Activated CD4-positive, alpha-beta memory T cell treated with anti-CD3 and anti-CD28 coated beads for 36 hours (primary cell): ENCODE data around the gene NKPD1. TPM values are rescaled to one million over a fixed set of nuclear protein-coding genes. Genes with fewer than 3 reads are reported as not detected.
"Not testable (repeated sequence)": the region's sequence is repeated elsewhere in the genome, so short reads cannot be mapped to it uniquely, and the experiment has no call there.

ENCODE experiments used
- CTCF ChIA-PET: fragments of 350-600 bp; sonication (Branson Sonifier 250); formaldehyde crosslinking; loops from one replicate; lab custom pipeline; 2021; ENCODE audit warnings: antibody characterized with exemption, inconsistent platforms; lab: Charles Lee
- POLR2A ChIA-PET: fragments of 350-600 bp; sonication (Branson Sonifier 250); formaldehyde crosslinking; loops from one replicate; lab custom pipeline; 2021; ENCODE audit warnings: antibody characterized with exemption; lab: Charles Lee
- DNase-seq: peaks from one replicate; pipeline ENCODE4 v3.0.0-alpha.2; 2020
- H3K27ac Mint-ChIP-seq: one replicate; pipeline ENCODE4 v1.8.0; 2021; ENCODE audit warnings: mixed read lengths
- H3K27me3 Mint-ChIP-seq: one replicate; pipeline ENCODE4 v1.8.0; 2021; ENCODE audit warnings: mixed read lengths
- H3K36me3 Mint-ChIP-seq: one replicate; pipeline ENCODE4 v1.8.0; 2021; ENCODE audit warnings: mixed read lengths
- H3K4me1 Mint-ChIP-seq: one replicate; pipeline ENCODE4 v1.8.0; 2021; ENCODE audit warnings: low read depth, mixed read lengths
- H3K4me3 Mint-ChIP-seq: one replicate; pipeline ENCODE4 v1.8.0; 2021; ENCODE audit warnings: mild to moderate bottlenecking, mixed read lengths
- H3K9me3 Mint-ChIP-seq: one replicate; pipeline ENCODE4 v1.8.0; 2021; ENCODE audit warnings: mixed read lengths
- intact Hi-C: fragments of 100-400 bp; cut with micrococcal nuclease; formaldehyde crosslinking; loops from one replicate; pipeline ENCODE4 v1.15.1; 2023
- total RNA-seq, 2 experiments: library from RNA; stranded (reverse); gene quantifications; one replicate each; pipeline ENCODE4 v1.2.3, GENCODE V29; 2021

NKPD1 gene
- total RNA-seq, 2 experiments from 2014 or later, result 0.10 to 0.22 TPM

DNA sequence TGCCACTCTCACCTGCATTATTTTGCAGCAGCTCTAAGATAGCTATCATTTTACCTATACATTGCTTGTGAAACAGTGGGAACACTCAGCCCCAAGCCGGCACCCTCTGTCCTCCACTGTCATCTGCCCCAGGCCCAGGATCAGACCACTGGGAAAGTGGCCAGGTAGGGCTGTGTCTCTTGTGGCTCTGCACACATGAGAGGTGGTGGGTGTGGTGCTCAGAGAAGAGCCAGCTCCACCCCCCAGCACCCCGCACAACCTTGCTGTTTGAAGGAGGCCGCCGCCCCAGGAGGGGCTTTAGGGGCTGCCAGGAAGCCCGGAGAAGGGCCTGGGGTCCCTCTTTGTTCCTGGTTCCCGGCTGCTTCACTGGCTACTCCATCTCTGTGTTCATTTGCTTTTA, 41.2 kb downstream of the NKPD1 start:
- H3K36me3 Mint-ChIP-seq, result no peaks in the 10 kb centered on the region
- H3K9me3 Mint-ChIP-seq, result no peaks in the 10 kb centered on the region
- H3K4me3 Mint-ChIP-seq, result no peak overlapping the region
- ChIA-PET CTCF (interaction anchor here (1.5 kb wide), 1 partner anchor 220 kb away, joined by 4 read pairs; no protein-coding TSS in a partner anchor), POLR2A (no interaction called here)
- no peaks in the 10 kb centered on the region for H3K27me3 Mint-ChIP-seq
- intact Hi-C loops, result no loop called here
- DNase-seq, result no peak
- H3K27ac Mint-ChIP-seq, result no peak overlapping the region
- peaks cover 54% of the 10 kb centered on the region for H3K4me1 Mint-ChIP-seq

DNA sequence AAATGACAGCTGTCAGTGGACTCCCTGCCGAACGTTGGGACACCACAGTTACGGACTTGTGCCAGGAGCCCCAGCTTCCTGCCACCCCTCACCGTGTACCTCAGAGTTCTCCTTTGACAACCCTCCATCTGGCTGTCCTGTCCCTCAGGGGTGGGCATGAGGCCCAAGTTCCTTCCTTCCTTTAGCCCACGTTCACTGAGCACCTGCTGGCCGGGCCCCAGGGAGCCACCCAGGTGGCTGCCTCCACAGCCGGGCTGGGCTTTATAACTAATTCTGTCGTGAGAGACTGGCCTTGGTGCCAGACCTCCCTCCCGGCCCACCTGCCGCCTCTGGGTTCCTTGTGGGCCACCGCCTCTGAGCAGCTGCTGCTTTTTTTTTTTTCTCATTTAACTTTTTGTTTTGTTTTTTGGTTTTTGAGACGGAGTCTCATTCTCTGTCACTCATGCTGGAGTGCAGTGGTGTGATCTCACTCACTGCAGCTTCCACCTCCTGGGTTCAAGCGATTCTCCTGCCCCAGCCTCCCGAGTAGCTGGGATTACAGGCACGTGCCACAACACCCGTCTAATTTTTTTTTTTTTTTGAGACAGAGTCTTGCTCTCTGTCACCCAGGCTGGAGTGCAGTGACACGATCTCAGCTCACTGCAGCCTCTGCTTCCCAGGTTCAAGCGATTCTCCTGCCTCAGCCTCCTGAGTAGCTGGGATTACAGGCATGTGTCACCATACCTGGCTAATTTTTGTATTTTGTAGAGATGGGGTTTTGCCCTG, 42.0 kb downstream of the NKPD1 start:
- H3K27me3 Mint-ChIP-seq, H3K4me3 Mint-ChIP-seq, H3K36me3 Mint-ChIP-seq, H3K9me3 Mint-ChIP-seq, H3K27ac Mint-ChIP-seq, intact Hi-C loops, DNase-seq: not testable (repeated sequence)
- H3K4me1 Mint-ChIP-seq, result peaks cover 54% of the 10 kb centered on the region
- POLR2A ChIA-PET, result interaction anchor here (0.6 kb wide), 1 partner anchor 391 kb away, joined by 3 read pairs; no protein-coding TSS in a partner anchor
- CTCF ChIA-PET, result interaction anchor here (1.1 to 2.0 kb wide), 4 partner anchors 8 to 220 kb away, joined by 3 to 5 read pairs (median 4); no protein-coding TSS in a partner anchor

DNA sequence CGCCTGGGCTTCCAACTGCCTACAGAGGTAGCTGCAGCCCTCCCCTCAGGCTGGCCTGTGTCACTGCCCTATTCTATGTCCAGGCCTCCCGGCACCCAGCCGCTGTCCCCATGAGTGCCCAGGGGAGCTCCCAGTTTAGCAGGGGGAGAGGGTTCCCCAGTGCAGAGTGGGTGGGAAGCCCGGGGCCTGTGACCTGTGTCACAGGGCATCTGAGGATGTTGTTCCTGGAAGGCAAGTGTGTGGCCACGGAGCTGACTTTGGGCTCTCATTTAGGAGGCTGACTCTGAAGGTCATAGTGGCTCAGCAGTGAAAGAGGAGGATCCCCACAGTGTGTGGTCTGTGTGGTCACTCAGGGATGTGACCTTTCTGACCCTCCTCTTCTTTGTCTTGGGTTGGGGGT, 42.7 kb downstream of the NKPD1 start:
- intact Hi-C loops, result no loop called here
- Mint-ChIP-seq H3K27me3 (no peaks in the 10 kb centered on the region), H3K4me1 (peaks cover 54% of the 10 kb centered on the region), H3K36me3 (no peaks in the 10 kb centered on the region), H3K27ac (no peak overlapping the region), H3K4me3 (no peak overlapping the region), H3K9me3 (no peaks in the 10 kb centered on the region)
- no peak for DNase-seq
- ChIA-PET POLR2A (interaction anchor here (0.6 kb wide), 1 partner anchor 391 kb away, joined by 3 read pairs; no protein-coding TSS in a partner anchor), CTCF (interaction anchor here (0.8 to 2.0 kb wide), 5 partner anchors 9 to 221 kb away, joined by 3 to 5 read pairs (median 4); no protein-coding TSS in a partner anchor)

DNA sequence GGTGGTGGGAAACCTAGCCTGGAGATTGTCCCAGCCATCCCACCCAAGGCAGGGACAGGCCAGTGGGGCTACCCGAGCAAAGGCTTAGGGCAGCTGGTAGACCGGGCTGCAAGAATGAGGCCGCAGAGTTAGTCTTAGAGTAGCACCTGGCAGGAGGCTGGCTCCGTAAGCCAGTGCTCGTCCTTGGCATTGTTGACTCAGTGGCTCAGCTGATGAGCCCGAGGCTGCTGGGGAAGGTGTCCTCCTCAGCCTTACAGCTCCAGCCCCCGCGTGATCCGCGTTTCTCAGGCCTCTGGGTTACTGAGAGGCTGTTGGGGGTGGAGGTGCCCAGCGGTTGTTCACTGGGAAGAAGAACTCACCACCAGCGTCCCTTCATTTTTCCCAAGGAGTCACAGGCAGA, 43.1 kb downstream of the NKPD1 start:
- Mint-ChIP-seq H3K9me3 (no peaks in the 10 kb centered on the region), H3K4me1 (peaks cover 54% of the 10 kb centered on the region), H3K27ac (peak overlapping the region; percentile 47), H3K4me3 (no peak overlapping the region), H3K27me3 (no peaks in the 10 kb centered on the region), H3K36me3 (no peaks in the 10 kb centered on the region)
- ChIA-PET CTCF (interaction anchor here (0.8 to 2.0 kb wide), 4 partner anchors 9 to 131 kb away, joined by 3 to 5 read pairs (median 4); no protein-coding TSS in a partner anchor), POLR2A (interaction anchor here (0.7 kb wide), 1 partner anchor 25 kb away, joined by 3 read pairs; no protein-coding TSS in a partner anchor)
- intact Hi-C loops, result no loop called here
- DNase-seq, result no peak

DNA sequence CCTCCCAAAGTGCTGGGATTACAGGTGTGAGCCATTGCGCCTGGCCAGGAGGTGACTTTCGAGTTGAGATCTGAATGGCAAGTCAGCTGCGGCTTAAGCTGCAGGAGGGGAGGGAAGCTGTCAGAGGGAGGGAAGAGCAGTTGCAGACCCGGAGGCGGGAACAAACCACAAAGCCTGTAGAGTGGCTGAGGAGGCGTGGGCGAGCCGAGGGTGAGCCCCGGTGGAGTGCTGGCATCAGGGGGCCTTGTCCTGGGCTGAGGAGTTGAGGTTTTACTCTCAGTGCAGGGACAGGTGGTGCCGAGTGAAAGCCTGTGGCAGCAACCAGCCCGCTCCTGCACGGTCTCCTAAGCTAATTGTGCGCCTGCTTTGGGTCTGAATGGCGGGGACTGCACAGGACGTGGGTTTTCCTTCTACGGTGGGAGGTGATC, 43.6 kb downstream of the NKPD1 start:
- H3K36me3 Mint-ChIP-seq, result no peaks in the 10 kb centered on the region
- peak overlapping the region; percentile 47 for H3K27ac Mint-ChIP-seq
- peaks cover 54% of the 10 kb centered on the region for H3K4me1 Mint-ChIP-seq
- ChIA-PET CTCF (interaction anchor here (0.8 to 2.0 kb wide), 2 partner anchors 10 to 14 kb away, joined by 3 to 5 read pairs; no protein-coding TSS in a partner anchor), POLR2A (interaction anchor here (0.7 kb wide), 1 partner anchor 25 kb away, joined by 3 read pairs; no protein-coding TSS in a partner anchor)
- DNase-seq, result peak; percentile 85
- no peak overlapping the region for H3K4me3 Mint-ChIP-seq
- no peaks in the 10 kb centered on the region for H3K27me3 Mint-ChIP-seq
- intact Hi-C loops, result no loop called here
- no peaks in the 10 kb centered on the region for H3K9me3 Mint-ChIP-seq

DNA sequence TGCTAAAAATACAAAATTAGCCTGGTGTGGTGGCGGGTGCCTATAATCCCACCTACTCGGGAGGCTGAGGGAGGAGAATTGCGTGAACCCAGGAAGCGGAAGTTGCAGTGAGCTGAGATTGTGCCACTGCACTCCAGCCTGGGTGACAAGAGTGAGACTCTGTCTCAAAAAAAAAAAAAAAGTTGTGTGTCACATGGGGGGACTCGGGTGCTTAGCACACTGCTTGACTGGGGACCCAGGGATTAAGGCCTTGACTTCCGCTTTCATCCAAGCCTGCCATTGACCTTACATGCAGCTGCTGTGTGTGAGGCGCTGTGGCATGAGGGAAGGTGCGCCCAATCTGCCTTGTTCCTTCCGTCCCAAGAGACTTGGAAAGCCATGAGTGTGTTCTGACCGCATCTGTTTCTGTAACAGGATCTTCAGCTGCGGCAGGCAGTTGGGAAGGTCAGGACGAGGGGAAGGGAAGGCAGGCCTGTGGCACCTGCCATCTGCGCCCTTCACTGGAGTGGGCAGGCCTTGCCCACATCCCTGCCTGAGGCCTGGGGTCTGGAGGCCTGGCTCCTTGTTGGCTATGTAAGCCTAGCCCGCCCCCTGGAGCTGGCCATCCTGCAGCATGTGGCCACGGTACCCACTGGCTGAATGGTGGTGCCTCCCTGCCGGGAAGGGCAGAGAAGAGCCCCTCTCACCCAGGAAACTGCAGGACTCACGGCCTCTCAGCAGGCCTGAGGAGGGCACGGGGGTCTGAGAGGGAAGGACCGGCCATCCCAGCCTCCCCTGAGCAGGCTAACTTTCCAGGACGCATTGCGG, 44.8 kb downstream of the NKPD1 start:
- H3K27ac Mint-ChIP-seq, result no peak overlapping the region
- POLR2A ChIA-PET, result no interaction called here
- no peaks in the 10 kb centered on the region for H3K9me3 Mint-ChIP-seq
- CTCF ChIA-PET, result no interaction called here
- H3K27me3 Mint-ChIP-seq, result no peaks in the 10 kb centered on the region
- H3K4me3 Mint-ChIP-seq, result no peak overlapping the region
- DNase-seq, result no peak
- intact Hi-C loops, result no loop called here
- H3K4me1 Mint-ChIP-seq, result peaks cover 45% of the 10 kb centered on the region
- no peaks in the 10 kb centered on the region for H3K36me3 Mint-ChIP-seq

DNA sequence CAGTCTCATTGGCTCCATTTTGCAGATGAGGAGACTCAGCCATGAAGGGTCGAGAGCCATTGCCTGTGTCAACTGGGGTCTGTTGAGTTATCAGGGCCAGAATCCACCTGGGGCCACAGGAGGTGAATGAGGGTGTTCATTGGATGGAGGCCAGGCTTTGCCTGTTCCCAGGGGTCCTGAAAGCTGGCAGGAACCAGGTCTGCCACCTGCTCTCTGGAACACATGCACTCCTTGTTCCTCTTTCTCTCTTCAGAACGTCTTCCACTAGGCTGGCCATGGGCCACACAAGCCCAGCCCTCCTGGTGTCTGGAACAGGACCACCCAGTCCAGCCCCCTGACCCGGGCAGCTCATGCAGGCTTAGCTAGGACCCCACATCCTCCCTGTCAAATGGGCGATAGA, 46.7 kb downstream of the NKPD1 start:
- H3K4me3 Mint-ChIP-seq, result no peak overlapping the region
- H3K27me3 Mint-ChIP-seq, result no peaks in the 10 kb centered on the region
- intact Hi-C loops, result no loop called here
- no peak for DNase-seq
- no peaks in the 10 kb centered on the region for H3K9me3 Mint-ChIP-seq
- peaks cover 48% of the 10 kb centered on the region for H3K4me1 Mint-ChIP-seq
- H3K27ac Mint-ChIP-seq, result no peak overlapping the region
- ChIA-PET CTCF (no interaction called here), POLR2A (no interaction called here)
- no peaks in the 10 kb centered on the region for H3K36me3 Mint-ChIP-seq

DNA sequence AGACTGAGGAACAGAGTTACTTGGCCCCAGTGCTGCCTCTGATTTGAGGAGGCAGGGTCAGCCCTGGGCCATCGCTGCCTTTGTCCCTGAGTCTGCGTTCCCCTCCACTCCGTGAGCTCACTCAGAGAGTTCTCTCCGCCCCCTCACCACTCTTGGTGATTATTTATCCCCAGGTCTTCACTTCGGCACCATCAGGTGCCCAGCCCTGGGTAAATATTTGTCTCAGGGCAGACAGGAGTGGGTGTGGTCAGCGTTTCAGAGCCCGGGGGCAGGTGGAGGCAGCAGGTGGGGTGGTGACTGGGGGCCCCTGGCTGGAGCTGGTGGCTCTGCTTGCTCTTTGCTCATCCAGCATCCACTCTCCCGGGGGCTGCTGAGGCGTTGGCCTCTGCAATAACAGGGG, 47.2 kb downstream of the NKPD1 start:
- intact Hi-C loops, result no loop called here
- no peaks in the 10 kb centered on the region for H3K36me3 Mint-ChIP-seq
- DNase-seq, result no peak
- H3K4me1 Mint-ChIP-seq, result peaks cover 45% of the 10 kb centered on the region
- H3K27me3 Mint-ChIP-seq, result no peaks in the 10 kb centered on the region
- ChIA-PET CTCF (interaction anchor here (1.0 kb wide), 1 partner anchor 54 kb away, joined by 3 read pairs; no protein-coding TSS in a partner anchor), POLR2A (no interaction called here)
- H3K4me3 Mint-ChIP-seq, result no peak overlapping the region
- no peaks in the 10 kb centered on the region for H3K9me3 Mint-ChIP-seq
- H3K27ac Mint-ChIP-seq, result no peak overlapping the region

DNA sequence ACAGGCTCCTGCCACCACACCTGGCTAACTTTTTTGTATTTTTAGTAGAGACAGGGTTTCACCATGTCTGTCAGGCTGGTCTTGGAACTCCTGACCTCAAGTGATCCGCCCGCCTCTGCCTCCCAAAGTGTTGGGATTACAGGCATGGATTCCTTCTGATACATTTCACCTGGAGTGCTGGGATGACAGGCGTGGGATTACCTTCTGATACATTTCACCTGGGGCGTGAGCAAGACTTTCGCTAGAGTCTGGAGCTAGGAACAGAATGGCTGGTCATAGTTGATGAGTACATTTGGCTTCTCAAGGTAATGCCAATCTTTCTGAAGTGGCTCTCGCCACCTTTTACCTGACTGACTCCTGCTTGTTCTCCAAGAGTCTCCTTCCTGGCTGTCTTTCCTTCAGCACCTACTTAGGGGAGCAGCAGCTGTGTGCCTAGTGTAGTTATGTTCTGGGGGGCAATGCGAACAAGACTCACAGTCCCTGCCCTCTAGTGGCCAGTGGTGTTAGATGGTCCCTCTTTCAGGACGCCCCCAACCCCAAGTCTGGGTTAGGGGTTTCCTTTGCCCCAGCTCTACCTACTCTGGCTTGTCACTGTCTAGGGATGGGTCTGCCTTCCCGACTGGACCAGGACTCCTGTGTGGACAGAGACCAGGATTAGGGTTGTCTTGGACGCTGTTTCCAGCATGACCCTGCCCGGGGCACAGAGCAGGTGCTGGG, 48.5 kb downstream of the NKPD1 start:
- H3K27ac Mint-ChIP-seq, result no peak overlapping the region
- H3K4me3 Mint-ChIP-seq, result no peak overlapping the region
- POLR2A ChIA-PET, result no interaction called here
- H3K4me1 Mint-ChIP-seq, result peaks cover 34% of the 10 kb centered on the region
- CTCF ChIA-PET, result interaction anchor here (1.0 to 1.3 kb wide), 2 partner anchors 10 to 16 kb away, joined by 3 to 4 read pairs; no protein-coding TSS in a partner anchor
- intact Hi-C loops, result no loop called here
- no peaks in the 10 kb centered on the region for H3K36me3 Mint-ChIP-seq
- DNase-seq, result no peak
- no peaks in the 10 kb centered on the region for H3K27me3 Mint-ChIP-seq
- no peaks in the 10 kb centered on the region for H3K9me3 Mint-ChIP-seq
